Mononuclear cell (primary cell): Measurements from ENCODE around the gene DLX2. TPM values are rescaled to one million over a fixed set of nuclear protein-coding genes. Genes with fewer than 3 reads are reported as not detected.
"Not testable (repeated sequence)": the region's sequence is repeated elsewhere in the genome, so short reads cannot be mapped to it uniquely, and the experiment has no call there.

Source experiments
- H3K27me3 ChIP-seq: 2 replicates; pipeline ENCODE4 v1.6.0; 2011; ENCODE audit warnings: low read length, control low read depth; ENCODE audit not compliant: insufficient read depth
- H3K4me1 ChIP-seq: 2 replicates; pipeline ENCODE4 v1.5.1; 2011; ENCODE audit warnings: mild to moderate bottlenecking, low read length, control low read depth; ENCODE audit not compliant: insufficient read depth
- H3K4me3 ChIP-seq: 2 replicates; pipeline ENCODE4 v1.5.1; 2011; ENCODE audit warnings: mild to moderate bottlenecking, low read length, moderate library complexity
- H3K9me3 ChIP-seq: 2 replicates; pipeline ENCODE4 v1.5.1; 2011; ENCODE audit warnings: low read depth, mild to moderate bottlenecking, control low read depth, low read length
- total RNA-seq: library from RNA; depleted of rRNA; stranded (reverse); fragments of >200 nt; gene quantifications from one replicate; pipeline ENCODE4 v1.2.3, GENCODE V29; 2012

DLX2 gene
- total RNA-seq, 1 donor: not detected

DNA sequence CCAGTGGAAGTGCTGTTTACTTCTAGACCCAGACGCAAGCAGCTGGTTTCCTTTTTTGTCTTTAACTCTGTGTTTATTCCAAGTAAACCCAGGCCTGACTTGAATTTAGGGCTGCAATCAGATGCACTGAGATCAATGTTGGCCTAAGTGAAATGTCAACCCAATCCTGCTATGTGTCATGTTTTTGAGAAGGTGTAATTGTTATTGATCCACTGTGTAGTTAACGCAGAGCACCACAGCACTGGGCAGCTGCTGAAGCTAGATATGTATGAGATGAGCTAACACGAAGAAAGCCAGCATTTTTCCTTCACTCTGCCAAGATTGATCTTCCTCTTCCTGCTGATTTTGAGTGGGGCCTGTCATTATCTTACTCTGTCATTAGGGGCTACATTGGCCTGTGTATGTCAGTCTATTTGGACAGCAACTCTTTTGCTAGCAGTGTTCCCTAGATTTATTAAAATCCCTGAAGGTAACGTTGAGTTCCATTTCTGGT is 36.3 kb downstream of the DLX2 start:
- no peaks in the 10 kb centered on the region for H3K9me3 ChIP-seq
- H3K4me1 ChIP-seq: no peaks in the 10 kb centered on the region
- no peaks in the 10 kb centered on the region for H3K27me3 ChIP-seq
- no peak overlapping the region for H3K4me3 ChIP-seq

DNA sequence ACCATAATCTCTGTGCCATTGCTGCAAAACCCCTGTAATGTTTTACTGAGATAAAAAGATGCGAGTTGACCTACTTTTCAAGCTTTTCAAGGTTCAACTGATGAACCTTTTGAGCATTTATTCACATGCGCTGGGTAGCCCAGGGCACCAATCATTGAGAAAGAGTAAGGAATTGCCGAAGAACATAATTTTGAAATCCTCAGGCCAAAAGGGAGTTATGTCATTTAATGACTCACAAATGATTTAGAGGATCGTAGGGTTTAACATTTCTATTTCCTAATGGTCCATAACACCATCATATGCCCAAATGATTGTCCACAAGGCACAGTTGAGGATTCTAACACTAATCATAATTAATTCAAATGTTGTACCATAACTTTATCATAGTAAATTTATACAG is 37.6 kb downstream of the DLX2 start:
- no peaks in the 10 kb centered on the region for H3K27me3 ChIP-seq
- H3K4me3 ChIP-seq: no peak overlapping the region
- H3K9me3 ChIP-seq: no peaks in the 10 kb centered on the region
- H3K4me1 ChIP-seq: no peaks in the 10 kb centered on the region

GRCh38 chr2:172063446-172063845 is 39.3 kb downstream of the DLX2 start:
- H3K27me3 ChIP-seq: no peaks in the 10 kb centered on the region
- no peaks in the 10 kb centered on the region for H3K9me3 ChIP-seq
- H3K4me1 ChIP-seq: no peaks in the 10 kb centered on the region
- H3K4me3 ChIP-seq: no peak overlapping the region

DNA sequence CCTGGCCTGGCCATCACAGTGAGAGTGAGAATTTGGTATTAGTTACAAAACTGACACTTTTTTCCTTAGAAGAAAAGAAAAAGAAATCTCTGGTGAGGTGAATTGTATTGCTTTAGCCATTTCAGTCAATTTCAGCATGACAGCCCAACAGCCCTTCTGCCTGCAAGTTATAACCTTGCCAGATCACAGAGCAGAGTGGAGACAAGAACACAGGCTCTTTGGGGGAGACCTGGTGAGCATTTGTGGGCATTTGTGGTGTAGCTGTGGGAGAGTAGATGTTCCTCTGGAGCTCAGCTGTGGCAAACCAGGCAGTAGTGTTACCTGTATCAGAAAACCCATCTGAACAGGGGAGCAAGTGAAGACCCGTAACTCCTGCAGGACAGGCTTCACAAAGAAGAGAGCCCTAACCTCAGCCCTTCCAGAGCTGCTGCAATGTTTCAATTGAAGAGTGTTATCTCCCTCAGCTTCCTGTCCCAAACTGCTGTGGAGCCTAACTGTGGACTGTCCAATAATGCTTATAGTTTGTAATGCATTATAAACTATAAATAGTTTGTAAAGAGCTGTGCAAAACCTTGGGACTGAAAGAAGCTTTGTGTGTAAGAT is 40.2 kb downstream of the DLX2 start:
- no peaks in the 10 kb centered on the region for H3K27me3 ChIP-seq
- no peak overlapping the region for H3K4me3 ChIP-seq
- no peaks in the 10 kb centered on the region for H3K9me3 ChIP-seq
- H3K4me1 ChIP-seq: no peaks in the 10 kb centered on the region

DNA sequence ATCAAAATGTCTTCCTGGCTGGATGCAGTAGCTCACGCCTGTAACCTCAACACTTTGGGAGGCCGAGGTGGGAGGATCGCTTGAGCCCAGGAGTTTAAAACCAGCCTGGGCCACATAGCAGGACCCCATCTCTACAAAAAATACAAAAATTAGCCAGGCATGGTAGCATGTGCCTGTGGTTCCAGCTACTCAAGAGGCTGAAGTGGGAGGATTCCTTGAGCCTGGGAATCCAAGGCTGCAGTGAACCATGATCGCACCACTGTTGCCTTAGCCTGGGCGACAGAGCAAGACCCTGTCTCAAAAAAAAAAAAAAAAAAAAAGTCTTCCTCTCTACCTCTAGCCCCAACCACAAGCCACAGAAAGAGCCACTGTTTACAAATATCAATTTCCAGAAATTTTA is 42.6 kb downstream of the DLX2 start:
- not testable (repeated sequence) for H3K4me3 ChIP-seq, H3K27me3 ChIP-seq, H3K9me3 ChIP-seq, H3K4me1 ChIP-seq

DNA sequence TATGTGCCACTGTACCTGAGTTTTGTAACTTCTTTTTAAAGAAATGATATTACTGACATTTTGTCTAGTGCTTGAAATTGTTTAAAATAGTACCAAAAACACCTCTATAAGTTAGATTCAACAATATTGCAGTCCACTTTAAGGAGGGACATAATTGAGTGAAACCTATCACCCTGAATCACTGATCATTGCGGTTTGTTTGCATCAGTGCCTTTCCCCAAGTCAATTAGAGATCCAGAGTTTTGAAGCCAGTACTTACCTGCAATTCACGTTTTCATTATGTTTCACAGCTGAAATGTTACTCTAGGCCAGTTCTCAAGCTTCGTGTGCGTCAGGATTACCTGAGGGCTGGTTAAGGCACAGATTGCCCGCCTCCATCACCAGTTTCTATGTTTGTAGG is 44.0 kb downstream of the DLX2 start:
- Histone ChIP-seq H3K4me1 (no peaks in the 10 kb centered on the region), H3K4me3 (no peak overlapping the region), H3K27me3 (no peaks in the 10 kb centered on the region), H3K9me3 (no peaks in the 10 kb centered on the region)

DNA sequence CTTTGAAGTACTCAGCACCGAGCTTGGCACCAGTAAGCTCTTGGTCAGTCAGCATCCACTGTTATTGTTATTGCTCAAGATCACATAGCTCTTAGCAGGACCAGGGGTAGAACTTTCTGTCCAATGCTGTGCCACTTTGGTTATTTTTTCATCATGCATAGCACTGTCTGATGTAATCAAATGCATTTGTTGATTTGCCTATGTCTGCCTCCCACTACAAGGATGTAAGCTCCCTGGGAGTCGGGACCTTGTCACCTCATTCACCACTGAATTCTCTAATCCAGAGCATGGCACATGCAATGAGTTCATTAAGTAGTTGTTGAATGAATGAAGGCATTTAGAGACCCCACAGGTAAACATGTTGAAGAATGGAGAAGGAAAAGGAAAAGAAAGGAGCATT is 46.4 kb downstream of the DLX2 start:
- H3K9me3 ChIP-seq: no peaks in the 10 kb centered on the region
- H3K4me3 ChIP-seq: no peak overlapping the region
- H3K4me1 ChIP-seq: no peaks in the 10 kb centered on the region
- H3K27me3 ChIP-seq: no peaks in the 10 kb centered on the region

DNA sequence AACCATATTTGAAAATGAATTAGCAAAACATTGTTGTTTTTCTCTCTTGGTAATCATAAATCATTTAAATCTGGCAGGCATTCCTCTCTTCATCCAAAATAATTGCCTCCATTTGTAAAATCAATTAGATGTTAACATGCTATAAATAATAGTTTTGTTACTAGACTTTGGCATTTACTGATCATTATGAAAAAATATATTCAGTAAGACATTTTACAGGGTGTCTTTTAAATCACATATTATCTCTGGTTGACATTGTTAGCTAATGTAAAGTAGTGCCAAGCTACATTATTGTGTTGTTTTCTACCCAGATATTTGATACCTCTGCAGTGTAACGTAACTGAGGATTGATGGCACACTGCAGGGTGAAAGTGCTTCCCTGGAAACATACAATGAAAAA is 49.2 kb downstream of the DLX2 start:
- no peaks in the 10 kb centered on the region for H3K9me3 ChIP-seq
- H3K4me3 ChIP-seq: no peak overlapping the region
- H3K27me3 ChIP-seq: no peaks in the 10 kb centered on the region
- H3K4me1 ChIP-seq: no peaks in the 10 kb centered on the region

DNA sequence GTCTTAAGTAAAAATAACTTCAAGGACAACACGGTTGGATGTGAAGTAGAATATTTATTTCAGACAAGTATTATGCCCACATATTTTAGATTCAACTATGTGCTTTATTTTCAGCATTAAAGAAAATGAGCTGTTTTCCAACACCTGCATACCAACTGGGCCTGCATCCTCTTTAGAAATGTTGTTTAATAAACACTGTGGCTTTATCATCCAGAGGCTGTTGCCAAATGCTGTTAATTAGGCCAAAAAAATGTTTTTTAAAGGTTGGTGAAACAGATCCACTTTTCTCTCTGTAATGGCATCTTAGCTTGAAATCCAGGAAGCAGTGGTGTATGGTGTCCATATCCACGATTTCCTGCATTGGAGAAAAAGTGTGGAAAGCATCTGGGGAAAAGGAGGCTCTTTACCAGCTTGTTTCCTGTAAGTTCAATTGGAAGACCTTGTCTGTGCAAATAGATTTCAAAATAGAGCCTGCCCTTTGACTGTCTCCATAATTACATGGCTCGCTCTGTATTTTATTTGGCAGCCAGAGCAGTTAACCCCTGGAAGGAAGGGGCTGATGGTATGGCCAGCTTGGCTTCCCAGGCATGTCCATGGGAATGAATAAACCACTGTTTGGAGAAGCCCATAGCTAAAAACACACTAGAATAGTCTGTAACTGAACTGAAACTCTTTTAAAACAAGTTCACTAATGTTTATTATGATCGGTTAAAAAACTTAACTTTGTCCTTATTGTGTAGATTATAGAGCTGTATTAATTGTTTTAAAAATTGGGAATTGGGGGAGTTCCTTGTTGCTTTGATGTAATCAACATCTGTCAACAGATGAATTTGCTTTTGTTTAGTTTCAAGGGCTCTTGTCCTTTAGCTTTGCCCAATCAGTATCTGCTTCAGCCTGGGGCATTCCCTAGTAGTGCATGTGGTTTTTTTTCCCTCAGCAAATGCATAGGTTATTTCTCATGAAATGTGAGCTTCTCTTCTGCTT is 50.4 kb downstream of the DLX2 start:
- Histone ChIP-seq H3K4me1 (no peaks in the 10 kb centered on the region), H3K9me3 (no peaks in the 10 kb centered on the region), H3K4me3 (no peak overlapping the region), H3K27me3 (no peaks in the 10 kb centered on the region)

- H3K9me3 ChIP-seq: no peaks in the 10 kb centered on the region
- H3K4me3 ChIP-seq: no peak overlapping the region
- no peaks in the 10 kb centered on the region for H3K4me1 ChIP-seq
- no peaks in the 10 kb centered on the region for H3K27me3 ChIP-seq
Observed at GRCh38 chr2:172050479-172051125, 52.1 kb downstream of the DLX2 start.

- Histone ChIP-seq H3K4me3 (no peak overlapping the region), H3K4me1 (no peaks in the 10 kb centered on the region), H3K9me3 (no peaks in the 10 kb centered on the region), H3K27me3 (no peaks in the 10 kb centered on the region)
Observed at GRCh38 chr2:172049567-172050120, 53.1 kb downstream of the DLX2 start.

Other genes starting within 250 kb of the DLX2 start
- 14.8 TPM for gene SLC25A12, start 208.7 kb downstream of the DLX2 start, total RNA-seq
- 39.0 TPM for gene HAT1, start 180.4 kb downstream of the DLX2 start, total RNA-seq
- 4.1 TPM for gene METAP1D, start 102.9 kb downstream of the DLX2 start, total RNA-seq
- not detected for gene DLX1, start 17.4 kb downstream of the DLX2 start, total RNA-seq